Activated T-helper 17 cell treated with anti-CD3 and anti-CD28 coated beads, Interleukin-2, amount 50 U/mL, for 72 hours (primary cell): ENCODE data around the gene DUSP16. TPM values are rescaled to one million over a fixed set of nuclear protein-coding genes. Genes with fewer than 3 reads are reported as not detected.
"Not testable (repeated sequence)": the region's sequence is repeated elsewhere in the genome, so short reads cannot be mapped to it uniquely, and the experiment has no call there.

Experiments
- ATAC-seq: fragments of 150-1000 bp; cut with Tn5 transposase; replicated peaks from 2 replicates; pipeline ENCODE4 v1.10.0; 2021; ENCODE audit warnings: mild to moderate bottlenecking, moderate library complexity
- H3K27ac Mint-ChIP-seq: one replicate; pipeline ENCODE4 v1.8.0; 2022; ENCODE audit warnings: mixed read lengths
- H3K27me3 Mint-ChIP-seq: one replicate; pipeline ENCODE4 v1.8.0; 2022; ENCODE audit warnings: mixed read lengths
- H3K36me3 Mint-ChIP-seq: one replicate; pipeline ENCODE4 v1.8.0; 2022; ENCODE audit warnings: low read depth, mild to moderate bottlenecking, mixed read lengths
- H3K4me1 Mint-ChIP-seq: one replicate; pipeline ENCODE4 v1.8.0; 2022; ENCODE audit warnings: mixed read lengths
- H3K4me3 Mint-ChIP-seq: one replicate; pipeline ENCODE4 v1.8.0; 2022; ENCODE audit warnings: mild to moderate bottlenecking, mixed read lengths
- H3K9me3 Mint-ChIP-seq: one replicate; pipeline ENCODE4 v1.8.0; 2022; ENCODE audit warnings: mixed read lengths
- total RNA-seq, 2 donors: library from RNA; stranded (reverse); gene quantifications; one replicate each; pipeline ENCODE4 v1.2.3, GENCODE V29; 2022

Gene DUSP16
- total RNA-seq, 2 donors from 2014 or later = 68.8 to 125 TPM

- no peak overlapping the region for H3K4me3 Mint-ChIP-seq
- H3K9me3 Mint-ChIP-seq = peaks cover 4% of the 10 kb centered on the region
- H3K4me1 Mint-ChIP-seq = peaks cover 9% of the 10 kb centered on the region
Observed at GRCh38 chr12:12592930-12593329, 30.3 kb upstream of the DUSP16 start.

GRCh38 chr12:12590961-12591360 is 28.3 kb upstream of the DUSP16 start:
- no peak for ATAC-seq
- H3K27ac Mint-ChIP-seq = no peak overlapping the region
- no peaks in the 10 kb centered on the region for H3K36me3 Mint-ChIP-seq
- H3K4me1 Mint-ChIP-seq = peaks cover 13% of the 10 kb centered on the region
- H3K27me3 Mint-ChIP-seq = no peaks in the 10 kb centered on the region
- H3K4me3 Mint-ChIP-seq = no peak overlapping the region
- peaks cover 4% of the 10 kb centered on the region for H3K9me3 Mint-ChIP-seq

More at GRCh38 chr12:12592930-12593329, 30.3 kb upstream of the DUSP16 start:
- Mint-ChIP-seq H3K36me3 (no peaks in the 10 kb centered on the region), H3K27ac (no peak overlapping the region), H3K27me3 (no peaks in the 10 kb centered on the region)
- no peak for ATAC-seq

GRCh38 chr12:12588436-12588835 is 25.8 kb upstream of the DUSP16 start:
- not testable (repeated sequence) for H3K27me3 Mint-ChIP-seq, H3K36me3 Mint-ChIP-seq, H3K27ac Mint-ChIP-seq, H3K4me3 Mint-ChIP-seq, H3K9me3 Mint-ChIP-seq, ATAC-seq
- peaks cover 23% of the 10 kb centered on the region for H3K4me1 Mint-ChIP-seq

- Mint-ChIP-seq H3K9me3 (peaks cover 4% of the 10 kb centered on the region), H3K4me1 (peaks cover 29% of the 10 kb centered on the region), H3K4me3 (no peak overlapping the region), H3K27me3 (no peaks in the 10 kb centered on the region), H3K36me3 (no peaks in the 10 kb centered on the region), H3K27ac (no peak overlapping the region)
- ATAC-seq = no peak
Observed at GRCh38 chr12:12587878-12588277, 25.2 kb upstream of the DUSP16 start.

GRCh38 chr12:12586879-12587675 is 24.4 kb upstream of the DUSP16 start:
- H3K27me3 Mint-ChIP-seq = no peaks in the 10 kb centered on the region
- no peak overlapping the region for H3K4me3 Mint-ChIP-seq
- peaks cover 4% of the 10 kb centered on the region for H3K9me3 Mint-ChIP-seq
- ATAC-seq = no peak
- no peak overlapping the region for H3K27ac Mint-ChIP-seq
- peaks cover 37% of the 10 kb centered on the region for H3K4me1 Mint-ChIP-seq
- H3K36me3 Mint-ChIP-seq = no peaks in the 10 kb centered on the region

- H3K36me3 Mint-ChIP-seq = no peaks in the 10 kb centered on the region
- peaks cover 4% of the 10 kb centered on the region for H3K9me3 Mint-ChIP-seq
- peaks cover 41% of the 10 kb centered on the region for H3K4me1 Mint-ChIP-seq
- H3K27ac Mint-ChIP-seq = peak overlapping the region; percentile 35
- H3K27me3 Mint-ChIP-seq = no peaks in the 10 kb centered on the region
- no peak overlapping the region for H3K4me3 Mint-ChIP-seq
- ATAC-seq = no peak
Observed at GRCh38 chr12:12585115-12585863, 22.6 kb upstream of the DUSP16 start.

- peaks cover 35% of the 10 kb centered on the region for H3K4me1 Mint-ChIP-seq
- no peak for ATAC-seq
- H3K27me3 Mint-ChIP-seq = no peaks in the 10 kb centered on the region
- no peaks in the 10 kb centered on the region for H3K9me3 Mint-ChIP-seq
- H3K36me3 Mint-ChIP-seq = no peaks in the 10 kb centered on the region
- H3K27ac Mint-ChIP-seq = peak overlapping the region; percentile 86
- H3K4me3 Mint-ChIP-seq = peak overlapping the region; percentile 72
Observed at GRCh38 chr12:12583510-12584178, 21.0 kb upstream of the DUSP16 start.

GRCh38 chr12:12582895-12583303 is 20.2 kb upstream of the DUSP16 start:
- Mint-ChIP-seq H3K4me3 (peak overlapping the region; percentile 72), H3K27ac (peak overlapping the region; percentile 86), H3K4me1 (peaks cover 37% of the 10 kb centered on the region), H3K36me3 (no peaks in the 10 kb centered on the region), H3K9me3 (no peaks in the 10 kb centered on the region), H3K27me3 (no peaks in the 10 kb centered on the region)
- peak; percentile 93 for ATAC-seq

GRCh38 chr12:12582193-12582881 is 19.7 kb upstream of the DUSP16 start:
- Mint-ChIP-seq H3K9me3 (no peaks in the 10 kb centered on the region), H3K27ac (peak overlapping the region; percentile 86), H3K36me3 (no peaks in the 10 kb centered on the region), H3K4me1 (peaks cover 41% of the 10 kb centered on the region), H3K4me3 (peak overlapping the region; percentile 72), H3K27me3 (no peaks in the 10 kb centered on the region)
- ATAC-seq = peak; percentile 46

- not testable (repeated sequence) for H3K9me3 Mint-ChIP-seq
Observed at GRCh38 chr12:12580716-12581115, 18.1 kb upstream of the DUSP16 start.

GRCh38 chr12:12577786-12578185 is 15.1 kb upstream of the DUSP16 start:
- no peaks in the 10 kb centered on the region for H3K27me3 Mint-ChIP-seq
- H3K4me3 Mint-ChIP-seq = no peak overlapping the region
- no peaks in the 10 kb centered on the region for H3K36me3 Mint-ChIP-seq
- ATAC-seq = peak; percentile 43
- H3K9me3 Mint-ChIP-seq = no peaks in the 10 kb centered on the region
- H3K27ac Mint-ChIP-seq = peak overlapping the region; percentile 10
- peaks cover 20% of the 10 kb centered on the region for H3K4me1 Mint-ChIP-seq

More at GRCh38 chr12:12580716-12581115, 18.1 kb upstream of the DUSP16 start:
- not testable (repeated sequence) for H3K27me3 Mint-ChIP-seq, H3K27ac Mint-ChIP-seq, H3K4me3 Mint-ChIP-seq, H3K36me3 Mint-ChIP-seq, ATAC-seq
- peaks cover 35% of the 10 kb centered on the region for H3K4me1 Mint-ChIP-seq

GRCh38 chr12:12572659-12573058 is 10.0 kb upstream of the DUSP16 start:
- Mint-ChIP-seq H3K27ac (peak overlapping the region; percentile 46), H3K4me3 (peak overlapping the region; percentile 35), H3K36me3 (no peaks in the 10 kb centered on the region), H3K9me3 (peaks cover 4% of the 10 kb centered on the region), H3K27me3 (no peaks in the 10 kb centered on the region), H3K4me1 (peaks cover 17% of the 10 kb centered on the region)
- ATAC-seq = no peak

GRCh38 chr12:12565971-12566370 is 3.3 kb upstream of the DUSP16 start:
- H3K27me3 Mint-ChIP-seq, ATAC-seq, H3K36me3 Mint-ChIP-seq, H3K4me1 Mint-ChIP-seq, H3K9me3 Mint-ChIP-seq, H3K4me3 Mint-ChIP-seq, H3K27ac Mint-ChIP-seq: not testable (repeated sequence)

- H3K9me3 Mint-ChIP-seq = no peaks in the 10 kb centered on the region
- no peak overlapping the region for H3K27ac Mint-ChIP-seq
- no peak overlapping the region for H3K4me3 Mint-ChIP-seq
- peaks cover 8% of the 10 kb centered on the region for H3K4me1 Mint-ChIP-seq
- no peak for ATAC-seq
- no peaks in the 10 kb centered on the region for H3K27me3 Mint-ChIP-seq
- peaks cover 20% of the 10 kb centered on the region for H3K36me3 Mint-ChIP-seq
Observed at GRCh38 chr12:12564911-12565310, 2.2 kb upstream of the DUSP16 start.
